HG03439 (cell line): ENCODE data around the gene ACTC1.
"Not testable (repeated sequence)": the region's sequence is repeated elsewhere in the genome, so short reads cannot be mapped to it uniquely, and the experiment has no call there.

Experiments
- ATAC-seq: cut with Tn5 transposase; IDR thresholded peaks from one replicate; pipeline ENCODE4 v1.9.1; 2021; ENCODE audit warnings: mild to moderate bottlenecking, moderate library complexity; ENCODE audit not compliant: unreplicated experiment

The ACTC1 gene

GRCh38 chr15:34795267-34796081 is at the start of gene ACTC1:
ACTC1 (minus strand) TSS chr15:34795549; CDS start chr15:34794808, 741 bp downstream.
- no peak for ATAC-seq

- ATAC-seq, result no peak
Observed at GRCh38 chr15:34841262-34841725, 45.9 kb upstream of the ACTC1 start.

GRCh38 chr15:34838282-34838681 is 42.9 kb upstream of the ACTC1 start:
- ATAC-seq, result no peak

- ATAC-seq, result no peak
Observed at GRCh38 chr15:34837246-34838016, 42.1 kb upstream of the ACTC1 start.

- ATAC-seq, result no peak
Observed at GRCh38 chr15:34828145-34828911, 33.0 kb upstream of the ACTC1 start.

- ATAC-seq, result no peak
Observed at GRCh38 chr15:34821831-34822230, 26.5 kb upstream of the ACTC1 start.

- no peak for ATAC-seq
Observed at GRCh38 chr15:34820110-34820509, 24.8 kb upstream of the ACTC1 start.

GRCh38 chr15:34818526-34818925 is 23.2 kb upstream of the ACTC1 start:
- no peak for ATAC-seq

- no peak for ATAC-seq
Observed at GRCh38 chr15:34815836-34816235, 20.5 kb upstream of the ACTC1 start.

- ATAC-seq, result no peak
Observed at GRCh38 chr15:34813446-34814190, 18.3 kb upstream of the ACTC1 start.

- not testable (repeated sequence) for ATAC-seq
Observed at GRCh38 chr15:34812868-34813365, 17.6 kb upstream of the ACTC1 start.

GRCh38 chr15:34812369-34812768 is 17.0 kb upstream of the ACTC1 start:
- ATAC-seq, result no peak

- ATAC-seq, result no peak
Observed at GRCh38 chr15:34810443-34811129, 15.2 kb upstream of the ACTC1 start.

GRCh38 chr15:34809186-34809585 is 13.8 kb upstream of the ACTC1 start:
- ATAC-seq, result no peak

GRCh38 chr15:34808016-34808415 is 12.7 kb upstream of the ACTC1 start:
- ATAC-seq, result no peak

GRCh38 chr15:34807241-34807640 is 11.9 kb upstream of the ACTC1 start:
- not testable (repeated sequence) for ATAC-seq

GRCh38 chr15:34804776-34805175 is 9.4 kb upstream of the ACTC1 start:
- ATAC-seq, result no peak

- ATAC-seq, result no peak
Observed at GRCh38 chr15:34804113-34804512, 8.8 kb upstream of the ACTC1 start.

- no peak for ATAC-seq
Observed at GRCh38 chr15:34802803-34803750, 7.7 kb upstream of the ACTC1 start.
